ENCODE results near the gene OSBPL7.

DNA sequence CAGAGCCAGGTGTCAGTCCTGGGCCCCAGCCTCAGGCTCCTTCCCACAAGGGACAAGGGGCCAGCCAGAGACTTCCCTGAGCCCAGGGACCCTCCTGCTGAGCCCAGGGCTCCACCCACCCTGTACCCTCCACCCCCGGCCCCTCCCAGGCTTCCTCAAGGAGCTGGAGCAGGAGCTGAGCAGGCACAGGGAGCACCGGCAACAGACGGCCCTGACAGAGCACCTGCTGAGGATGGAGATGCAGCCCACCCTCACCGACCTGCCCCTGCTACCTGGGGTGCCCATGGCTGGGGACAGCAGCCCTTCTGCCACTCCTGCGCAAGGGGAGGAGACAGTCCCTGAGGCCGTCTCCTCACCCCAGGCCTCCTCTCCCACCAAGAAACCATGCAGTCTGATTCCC is 15.0 kb upstream of the OSBPL7 start:
- no peak for TF ChIP-seq POLR2A (IDR thresholded peaks at IDR 0.05)
- TF ChIP-seq, protein P1, sequence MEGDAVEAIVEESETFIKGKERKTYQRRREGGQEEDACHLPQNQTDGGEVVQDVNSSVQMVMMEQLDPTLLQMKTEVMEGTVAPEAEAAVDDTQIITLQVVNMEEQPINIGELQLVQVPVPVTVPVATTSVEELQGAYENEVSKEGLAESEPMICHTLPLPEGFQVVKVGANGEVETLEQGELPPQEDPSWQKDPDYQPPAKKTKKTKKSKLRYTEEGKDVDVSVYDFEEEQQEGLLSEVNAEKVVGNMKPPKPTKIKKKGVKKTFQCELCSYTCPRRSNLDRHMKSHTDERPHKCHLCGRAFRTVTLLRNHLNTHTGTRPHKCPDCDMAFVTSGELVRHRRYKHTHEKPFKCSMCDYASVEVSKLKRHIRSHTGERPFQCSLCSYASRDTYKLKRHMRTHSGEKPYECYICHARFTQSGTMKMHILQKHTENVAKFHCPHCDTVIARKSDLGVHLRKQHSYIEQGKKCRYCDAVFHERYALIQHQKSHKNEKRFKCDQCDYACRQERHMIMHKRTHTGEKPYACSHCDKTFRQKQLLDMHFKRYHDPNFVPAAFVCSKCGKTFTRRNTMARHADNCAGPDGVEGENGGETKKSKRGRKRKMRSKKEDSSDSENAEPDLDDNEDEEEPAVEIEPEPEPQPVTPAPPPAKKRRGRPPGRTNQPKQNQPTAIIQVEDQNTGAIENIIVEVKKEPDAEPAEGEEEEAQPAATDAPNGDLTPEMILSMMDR (IDR thresholded peaks at IDR 0.05) = no peak
